ENCODE results near the gene SLC12A1.

The SLC12A1 gene

DNA sequence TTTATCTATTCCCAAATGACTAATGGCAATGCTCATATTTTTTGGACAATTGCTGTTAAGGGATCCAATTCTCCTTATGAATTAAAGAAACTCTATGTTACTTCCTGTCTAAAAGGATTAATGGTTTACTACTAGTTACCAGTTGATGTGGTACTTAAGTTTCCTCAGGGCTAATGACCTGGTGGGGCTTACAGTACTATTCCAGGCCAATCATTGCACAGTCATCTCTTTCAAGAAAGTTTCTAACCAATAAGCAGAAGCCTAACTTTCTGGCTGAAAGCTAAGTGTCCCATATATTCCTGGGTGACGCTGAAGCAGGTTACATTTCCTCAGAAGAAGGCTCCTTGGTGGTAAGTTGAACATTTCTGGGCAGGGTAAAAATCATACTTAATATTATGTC, at the start of gene SLC12A1:
Gene SLC12A1 (plus strand): TSS at position 322 of the 400 bp plus-strand sequence. CDS start 1,418 bp downstream, outside the sequence.
- no peak for DNase-seq

DNA sequence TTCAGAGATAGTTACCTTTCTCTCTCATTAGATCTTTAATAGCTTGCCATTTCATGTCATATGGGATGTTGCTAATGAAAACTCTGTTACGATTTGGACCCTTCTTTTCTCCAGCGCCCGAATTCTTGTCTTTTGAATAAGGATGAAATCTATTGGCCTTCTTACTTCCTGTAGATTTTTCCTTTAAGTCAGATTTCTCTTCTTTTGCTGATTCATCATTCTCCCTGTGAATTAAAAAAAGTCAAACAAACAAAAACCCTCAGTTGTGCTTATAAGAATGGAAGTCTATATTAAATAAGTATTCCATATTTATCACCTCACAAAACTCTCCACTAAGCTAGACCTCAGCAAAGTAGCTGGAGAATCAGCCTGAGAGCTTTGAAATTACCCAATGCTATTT, 37.5 kb upstream of the SLC12A1 start:
- DNase-seq: no peak

DNA sequence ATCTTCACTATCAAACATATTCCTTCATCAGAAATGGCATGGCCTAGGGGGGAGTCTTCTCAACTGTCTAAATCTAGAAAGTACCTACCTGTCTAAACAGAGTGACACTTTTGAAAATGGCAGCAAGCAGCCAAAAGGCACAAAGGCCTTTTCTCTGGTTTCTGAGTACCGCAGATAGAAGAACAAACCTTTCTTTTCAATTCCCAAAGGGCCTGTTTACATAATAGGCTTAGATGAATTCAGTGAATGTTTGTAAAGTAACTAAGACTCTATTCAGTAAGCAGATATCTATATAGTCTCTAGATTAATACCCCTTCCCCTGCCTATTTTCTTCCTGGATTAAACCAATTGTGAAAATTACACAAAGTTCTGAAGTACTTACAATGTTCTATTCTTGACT, 35.1 kb upstream of the SLC12A1 start:
- no peak for DNase-seq

DNA sequence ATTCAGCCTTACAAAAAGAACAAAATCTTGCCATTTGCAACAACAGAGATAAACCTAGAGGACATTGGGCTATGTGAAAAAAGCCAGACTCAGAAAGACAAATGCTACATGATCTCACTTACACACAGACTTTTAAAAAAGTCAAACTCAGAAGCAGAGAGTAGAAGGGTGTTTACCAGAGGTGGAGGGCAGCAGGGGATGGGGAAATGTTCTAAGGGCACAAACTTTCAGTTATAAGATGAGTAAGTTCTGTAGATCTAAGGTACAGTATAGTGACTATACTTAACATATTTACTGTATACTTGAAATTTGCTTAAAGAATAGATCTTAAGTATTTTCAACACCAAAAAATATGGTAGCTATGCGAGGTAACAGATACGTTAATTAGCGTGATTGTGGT, 31.0 kb upstream of the SLC12A1 start:
- DNase-seq: no peak

DNA sequence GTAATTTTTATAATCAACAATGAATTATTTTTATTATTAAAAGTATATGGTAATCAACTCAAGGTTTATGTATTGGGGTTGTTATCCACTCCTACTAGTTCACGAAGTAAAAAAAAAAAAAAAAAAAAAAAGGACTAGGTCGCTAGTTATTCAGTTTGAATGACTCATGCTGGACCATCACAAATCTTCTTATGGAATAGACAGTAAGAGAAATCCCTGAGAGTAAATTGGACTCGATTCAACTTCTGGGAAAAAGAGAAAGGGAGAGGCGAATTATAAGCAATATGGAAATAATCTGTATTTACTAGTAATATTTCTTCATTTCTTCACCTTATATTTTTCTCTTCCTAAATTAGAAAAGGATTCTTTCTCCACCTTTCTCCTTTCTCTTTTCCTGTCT, 30.0 kb upstream of the SLC12A1 start:
- DNase-seq: peak; percentile 47

DNA sequence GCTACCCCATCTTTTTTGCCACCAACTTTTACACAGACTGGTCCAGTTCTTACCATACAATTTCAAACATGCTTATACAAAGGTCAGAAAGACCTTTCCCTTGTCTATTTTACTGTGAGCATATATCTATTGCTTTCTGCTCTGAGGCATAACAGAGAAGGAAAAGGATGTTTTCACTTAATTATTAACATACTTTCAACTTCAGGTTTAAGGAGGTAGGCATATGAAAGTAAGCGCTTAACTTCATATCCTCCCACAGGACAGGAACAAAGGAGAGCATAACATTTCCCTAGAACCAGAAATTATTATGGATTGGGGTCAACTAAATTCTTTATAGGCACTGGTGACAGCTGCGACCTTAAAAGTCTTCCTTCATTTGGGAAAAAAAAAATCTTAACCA, 29.1 kb upstream of the SLC12A1 start:
- DNase-seq: no peak

DNA sequence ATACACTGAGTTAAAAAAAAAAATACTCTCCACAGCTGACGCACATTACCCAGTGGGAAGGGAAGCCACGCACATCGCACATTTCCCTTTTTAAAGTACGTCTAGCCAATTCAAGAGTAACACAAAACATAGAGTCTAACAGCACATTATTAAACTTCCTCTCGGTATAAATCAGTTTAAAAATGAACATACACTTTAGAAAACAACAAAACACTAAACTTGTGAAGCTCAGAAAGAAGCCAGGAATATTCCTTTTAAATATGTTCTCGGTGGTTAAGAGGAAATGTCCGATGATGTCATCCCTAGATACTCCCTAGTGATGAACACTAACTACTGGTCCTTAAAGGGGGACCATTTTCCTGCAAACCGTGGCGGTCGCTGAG, 28.7 kb upstream of the SLC12A1 start:
- DNase-seq: peak; percentile 54

DNA sequence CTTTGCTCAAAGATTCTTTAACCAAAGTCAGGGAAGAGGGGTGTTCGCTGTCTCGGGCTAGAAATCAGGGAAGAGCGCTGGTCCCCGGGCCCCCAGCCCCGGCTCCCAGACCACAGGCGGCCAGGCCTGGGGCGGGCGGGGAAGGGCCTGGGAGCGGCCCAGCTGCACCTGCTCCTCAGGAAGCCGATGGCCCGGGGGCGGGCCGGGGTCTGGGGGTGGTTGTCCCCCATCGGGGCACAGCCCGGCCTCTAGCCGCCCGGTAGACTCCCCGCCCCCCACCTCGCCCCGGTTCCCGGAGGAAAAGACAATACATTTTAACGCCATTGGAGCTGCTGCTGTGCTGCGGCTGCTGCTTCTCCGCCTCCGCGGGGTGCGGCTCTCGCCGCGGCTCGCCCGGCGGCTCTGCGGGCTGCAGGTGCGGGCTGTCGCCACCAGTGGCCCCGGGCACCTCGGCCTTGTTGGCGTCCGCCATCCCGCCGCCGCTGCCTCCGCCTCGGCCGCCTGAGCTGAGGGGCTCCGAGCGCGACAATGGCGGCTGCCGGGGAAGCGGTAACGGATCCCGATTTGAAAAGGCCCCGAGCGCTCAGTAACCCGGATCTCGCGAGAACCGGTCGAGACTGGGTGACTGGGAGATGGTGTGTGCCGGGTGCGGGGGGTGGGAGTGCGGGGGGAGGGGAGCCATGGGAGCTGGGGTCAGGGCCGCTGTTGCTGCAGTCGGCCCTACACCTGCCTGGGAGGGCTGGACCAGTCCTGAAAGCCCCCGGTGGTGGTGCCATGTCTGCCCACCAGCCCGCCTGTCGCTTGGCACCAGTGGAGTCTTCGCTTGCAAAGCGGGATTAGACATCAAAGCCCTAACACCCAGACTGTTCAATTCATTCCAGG, 28.1 kb upstream of the SLC12A1 start, which contains the start of gene MYEF2:
Gene MYEF2 (minus strand): TSS at position 530 of the 882 bp plus-strand sequence. CDS start 58 bp downstream, at position 472.
- peak; percentile 72 for DNase-seq

DNA sequence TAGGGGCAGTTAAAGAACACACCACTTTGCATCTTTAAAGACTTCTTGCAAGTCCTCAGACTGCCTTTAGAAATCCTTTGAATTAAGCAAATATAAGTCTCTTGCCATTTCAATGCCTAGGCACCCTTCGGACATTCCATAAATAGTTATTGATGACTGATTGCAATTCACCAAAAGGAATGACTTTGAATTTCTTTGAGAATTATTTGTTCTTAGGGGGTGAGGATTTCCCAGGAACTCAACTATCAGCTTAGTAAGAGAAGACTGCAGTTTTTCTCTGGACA, 27.5 kb upstream of the SLC12A1 start:
- DNase-seq: no peak

DNA sequence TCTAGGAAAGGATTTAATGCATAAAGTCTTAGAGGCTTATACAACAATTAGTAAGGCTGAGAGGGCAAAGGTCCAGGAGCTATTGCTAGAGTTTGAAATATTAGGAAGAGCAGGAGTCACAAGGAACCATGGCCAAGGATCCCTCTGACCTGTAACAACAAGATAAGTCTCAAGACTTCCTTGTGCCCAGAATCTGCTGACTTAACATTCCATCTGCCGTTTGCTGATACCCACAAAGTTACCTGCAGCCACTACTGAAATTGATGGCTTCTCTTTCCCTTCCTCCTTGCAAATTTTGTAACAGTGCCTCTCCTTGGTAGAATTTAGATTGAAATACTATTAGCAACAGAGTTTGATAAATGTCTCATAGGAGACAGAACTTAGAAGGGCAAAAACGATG, 23.4 kb upstream of the SLC12A1 start:
- no peak for DNase-seq

DNA sequence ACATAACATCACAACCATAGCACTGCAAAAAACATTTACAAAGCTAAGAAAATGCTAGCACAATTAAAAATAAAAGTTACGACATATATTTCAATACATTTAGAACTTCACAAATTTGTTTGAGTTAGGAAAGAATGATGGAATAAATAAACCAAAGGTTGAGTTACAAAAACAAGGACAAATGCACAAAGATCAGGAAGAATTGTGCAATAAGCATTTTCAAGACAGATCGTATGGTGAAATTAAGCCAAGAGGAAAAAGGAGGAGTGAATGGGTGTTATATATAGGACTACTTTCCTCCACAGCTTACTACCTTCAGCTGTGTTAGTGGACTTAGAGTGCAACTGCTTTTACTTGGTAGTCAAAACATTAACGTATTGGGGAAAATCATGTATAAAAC, 20.6 kb upstream of the SLC12A1 start:
- DNase-seq: no peak

DNA sequence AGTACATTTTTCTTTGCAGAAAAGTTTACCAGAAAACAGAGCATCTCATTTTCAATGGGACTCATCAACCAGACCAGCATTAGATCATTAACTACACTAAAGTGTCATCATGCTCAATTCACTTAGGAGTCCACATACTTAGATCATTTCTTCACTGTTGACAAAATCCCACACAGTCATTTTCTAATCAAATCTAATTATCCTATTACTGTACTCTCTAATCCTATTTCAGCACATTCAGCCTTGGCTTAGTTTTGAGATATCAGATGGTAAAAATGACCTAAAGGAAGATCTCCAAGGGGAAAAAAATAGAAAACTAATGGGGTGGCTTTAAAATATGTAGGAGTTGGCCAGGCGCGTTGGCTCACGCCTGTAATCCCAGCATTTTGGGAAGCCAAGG, 19.8 kb upstream of the SLC12A1 start:
- no peak for DNase-seq

DNA sequence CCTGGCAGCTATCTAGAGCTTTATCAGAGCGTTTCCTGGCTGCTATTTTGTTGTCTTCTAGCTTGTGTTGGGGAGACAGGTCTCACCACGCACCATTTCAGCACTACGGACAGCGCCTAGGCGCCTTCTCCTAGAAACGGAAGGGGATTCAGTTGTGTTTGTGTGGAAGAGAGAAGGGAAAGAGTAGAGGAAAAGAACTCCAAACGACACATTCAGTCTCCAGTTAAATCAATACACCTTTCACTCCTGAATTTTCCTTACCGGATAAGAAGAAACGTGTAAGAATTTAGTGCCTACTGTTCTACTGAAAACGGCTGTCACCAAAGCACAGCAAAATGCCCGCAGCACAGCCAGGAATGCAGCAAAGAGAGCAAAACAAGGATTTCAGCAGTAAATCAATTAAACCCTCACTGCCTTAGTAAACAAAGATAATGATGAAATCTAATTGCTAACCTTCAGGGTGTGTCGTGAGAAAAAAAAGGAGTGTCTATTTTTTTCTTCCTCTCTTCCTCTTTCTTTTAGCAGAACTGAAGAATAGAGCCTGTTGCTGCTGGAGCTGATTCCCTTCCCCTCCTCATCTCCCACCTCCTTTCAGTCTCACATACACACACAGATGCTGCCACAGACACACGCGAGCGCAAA, 15.0 kb upstream of the SLC12A1 start:
- peak; percentile 75 for DNase-seq

DNA sequence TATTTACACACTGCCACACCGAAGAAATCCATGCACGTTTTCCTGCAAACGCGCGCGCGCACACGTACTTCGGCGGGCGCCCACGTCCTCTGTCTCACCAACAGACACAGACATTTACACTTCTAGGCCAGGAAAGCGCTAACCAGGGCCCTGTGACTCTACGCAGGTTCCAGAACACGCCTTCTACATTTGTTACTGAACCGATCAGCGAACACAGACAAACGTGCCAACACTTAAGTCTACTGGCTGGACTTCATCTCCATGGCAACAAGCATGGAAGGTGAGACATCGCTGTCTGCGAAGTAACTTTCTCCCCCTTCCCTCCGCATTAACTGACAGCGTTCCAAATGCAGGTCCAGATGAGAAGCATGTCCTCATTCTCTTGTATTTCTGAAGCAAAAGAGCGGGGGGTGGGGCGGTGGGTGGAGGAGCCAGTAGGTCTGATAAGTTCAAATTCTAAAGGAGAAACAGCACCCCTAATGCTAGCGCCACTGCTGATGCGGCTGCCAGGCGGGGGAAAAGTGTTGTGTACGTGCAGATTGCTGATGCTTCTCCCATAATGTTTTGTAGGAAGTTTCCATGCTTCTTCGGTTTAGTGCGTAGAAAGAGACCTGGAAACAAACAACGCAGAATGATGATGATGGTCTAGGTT, 14.4 kb upstream of the SLC12A1 start, which contains the start of gene CTXN2:
Gene CTXN2 (plus strand): TSS at position 92 of the 652 bp plus-strand sequence. CDS start 9,636 bp downstream, outside the sequence.
- DNase-seq: peak; percentile 6

DNA sequence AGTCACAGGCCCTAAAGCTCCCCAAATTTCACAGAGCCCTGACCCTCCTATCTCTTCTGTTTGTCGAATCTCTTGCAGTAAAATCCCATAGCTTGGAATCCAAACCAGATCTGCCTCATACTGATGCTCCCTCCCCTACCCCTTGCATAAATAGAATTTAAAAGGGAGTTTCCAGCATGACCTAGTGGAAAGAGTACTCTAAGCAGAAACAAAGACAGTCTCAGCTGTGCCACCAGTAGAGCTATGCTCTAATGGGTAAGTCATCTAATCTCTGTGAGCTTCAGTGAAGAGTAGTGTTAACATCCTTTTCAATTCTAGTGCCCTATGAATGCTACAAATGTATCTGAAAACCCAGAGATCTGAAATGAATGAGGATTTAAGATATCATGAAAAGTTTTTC, 4.0 kb upstream of the SLC12A1 start:
- DNase-seq: no peak

DNA sequence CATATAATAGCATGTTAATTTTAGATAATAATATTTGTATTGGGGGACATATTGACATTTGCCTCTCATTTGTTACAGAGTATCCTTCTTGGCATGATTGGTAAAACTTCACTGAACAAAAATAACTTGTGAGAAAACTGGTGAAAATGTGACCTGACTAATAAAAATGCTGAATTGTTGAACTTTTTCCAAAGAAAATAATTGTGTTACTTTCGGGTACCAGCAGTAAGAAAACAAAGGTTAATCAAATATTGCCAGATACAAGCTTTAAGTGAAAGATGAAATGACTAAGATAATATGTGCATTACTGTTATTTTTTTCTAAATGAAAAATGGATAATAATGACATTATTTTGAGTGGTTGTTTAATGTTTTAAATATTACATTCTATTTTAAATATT, 15.2 kb downstream of the SLC12A1 start:
- no peak for DNase-seq

DNA sequence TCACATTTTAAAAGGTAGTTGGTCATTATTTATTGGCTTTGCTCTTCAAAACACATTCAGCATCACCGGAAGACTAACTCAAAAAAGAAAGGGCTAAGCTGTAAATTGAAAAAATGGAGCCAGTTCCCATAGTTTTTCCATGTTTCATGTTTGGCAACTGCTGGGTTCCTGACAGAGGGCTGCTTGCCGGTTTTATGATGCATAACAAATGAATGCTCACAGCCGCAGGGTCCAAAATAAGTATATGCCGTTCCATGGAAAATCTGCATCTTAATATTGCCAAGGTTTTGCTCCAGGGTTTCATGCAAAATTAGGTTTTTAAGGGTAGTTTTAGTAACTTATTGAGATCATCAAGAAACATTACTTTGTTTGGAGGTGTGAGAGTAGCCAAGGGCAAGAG, 15.8 kb downstream of the SLC12A1 start:
- DNase-seq: peak; percentile 0

DNA sequence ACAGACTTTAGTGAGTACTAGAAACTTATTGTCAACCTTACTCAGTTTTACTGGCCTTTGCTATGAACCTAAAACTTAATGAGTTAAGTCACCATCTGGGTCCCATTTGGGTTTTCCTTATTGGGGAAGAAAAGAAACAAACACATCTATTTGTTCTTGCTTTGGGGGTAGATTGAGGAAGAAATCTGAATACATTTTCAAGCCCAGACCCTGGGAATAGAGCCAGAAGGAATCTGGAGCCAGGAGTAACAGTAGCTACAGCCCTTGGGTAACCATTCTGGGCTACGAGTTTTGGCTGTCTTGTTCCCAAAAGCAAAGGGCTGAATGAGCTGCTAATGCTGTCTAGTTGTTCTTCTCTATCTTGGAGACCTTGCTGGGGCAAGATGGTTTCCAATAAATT, 16.5 kb downstream of the SLC12A1 start:
- no peak for DNase-seq

DNA sequence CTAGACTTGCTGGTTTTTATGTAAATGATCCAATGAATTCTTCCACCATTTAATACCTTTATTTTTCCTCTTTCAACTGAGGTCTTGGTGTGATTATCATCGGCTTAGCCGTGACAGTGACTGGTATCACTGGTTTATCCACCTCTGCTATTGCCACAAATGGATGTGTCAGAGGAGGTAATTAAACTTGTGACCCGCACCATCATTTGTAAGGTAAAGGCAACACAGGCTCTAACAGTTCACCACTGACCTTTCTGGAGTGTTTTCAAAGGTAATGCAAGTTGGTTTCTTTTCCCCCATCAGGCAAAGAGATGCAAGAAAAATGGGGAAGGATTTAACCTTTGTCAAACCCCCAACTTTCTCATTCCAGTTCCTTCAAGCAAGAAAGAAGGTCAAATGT, 19.7 kb downstream of the SLC12A1 start:
- DNase-seq: no peak

DNA sequence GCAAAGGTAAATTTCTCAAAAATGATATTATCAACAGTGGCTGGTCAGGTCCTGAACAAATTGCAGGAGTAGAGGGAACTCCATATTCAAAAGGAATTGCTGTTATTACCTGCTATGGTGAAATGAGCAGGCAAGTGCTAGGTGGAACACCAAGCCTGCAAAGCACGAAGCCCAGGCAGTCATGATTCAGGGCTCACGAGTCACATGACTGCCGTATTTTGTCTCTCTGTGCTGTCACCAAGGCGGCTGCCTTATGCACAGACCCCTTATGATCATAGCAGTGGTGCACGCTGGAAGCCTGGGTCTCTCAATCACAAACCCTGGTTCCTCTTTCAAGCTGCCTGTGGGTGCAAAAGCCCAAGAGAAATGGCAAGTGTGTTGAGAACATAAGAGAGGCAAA, 24.4 kb downstream of the SLC12A1 start:
- DNase-seq: no peak

DNA sequence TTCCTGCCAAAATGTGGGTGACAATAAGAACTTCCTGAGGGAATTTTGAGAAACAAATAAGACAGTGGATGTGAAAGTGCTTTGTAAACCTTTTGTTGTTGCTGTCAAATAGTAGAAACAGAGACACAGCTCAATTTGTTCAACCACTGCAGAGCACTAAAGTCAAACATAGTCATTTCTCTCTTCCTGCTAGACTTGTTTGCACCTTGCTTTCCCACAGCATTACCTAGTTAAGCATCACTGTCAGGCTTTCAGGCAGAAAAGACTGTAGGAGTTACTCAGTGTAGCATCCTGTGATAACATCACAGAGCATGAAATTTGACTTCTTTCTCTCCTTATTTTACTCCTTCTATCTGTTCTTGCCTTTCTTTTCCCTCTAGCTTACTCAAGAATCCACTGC, 27.1 kb downstream of the SLC12A1 start:
- no peak for DNase-seq

DNA sequence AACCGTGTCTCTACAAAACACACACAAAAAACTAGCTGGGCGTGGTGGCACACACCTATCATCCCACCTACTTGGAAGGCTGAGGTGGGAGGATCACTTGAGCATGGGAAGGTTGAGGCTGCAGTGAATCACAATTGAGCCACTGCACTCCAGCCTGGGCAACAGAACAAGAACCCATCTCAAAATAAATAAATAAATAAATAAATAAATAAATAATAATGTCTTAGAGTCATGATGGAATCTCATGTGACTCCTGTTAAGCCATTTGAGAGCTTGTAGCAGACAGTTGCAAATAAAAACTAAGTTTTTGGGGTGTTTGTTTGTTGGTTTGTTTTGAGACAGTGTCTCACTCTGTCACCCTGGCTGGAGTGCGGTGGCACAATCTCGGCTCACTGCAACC, 33.2 kb downstream of the SLC12A1 start:
- no peak for DNase-seq

DNA sequence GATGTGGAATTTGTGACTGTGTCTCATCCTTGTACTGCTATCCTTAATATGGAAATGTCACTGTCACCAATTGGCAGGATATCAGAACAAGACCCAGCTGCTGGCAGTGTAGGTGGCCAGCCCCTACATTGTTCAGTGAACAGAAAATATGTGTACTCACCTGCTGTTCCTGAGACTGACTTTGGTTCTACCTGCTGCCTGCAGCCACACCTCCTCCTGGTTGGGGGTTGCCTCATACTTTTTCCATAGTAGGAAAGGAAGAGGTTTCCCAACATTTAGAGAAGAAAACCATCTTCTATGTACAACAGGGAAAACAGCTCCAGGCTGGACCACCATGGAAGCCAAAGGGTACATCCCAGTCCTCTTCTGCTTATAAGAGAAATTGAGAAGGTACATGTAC, 35.9 kb downstream of the SLC12A1 start:
- DNase-seq: no peak

DNA sequence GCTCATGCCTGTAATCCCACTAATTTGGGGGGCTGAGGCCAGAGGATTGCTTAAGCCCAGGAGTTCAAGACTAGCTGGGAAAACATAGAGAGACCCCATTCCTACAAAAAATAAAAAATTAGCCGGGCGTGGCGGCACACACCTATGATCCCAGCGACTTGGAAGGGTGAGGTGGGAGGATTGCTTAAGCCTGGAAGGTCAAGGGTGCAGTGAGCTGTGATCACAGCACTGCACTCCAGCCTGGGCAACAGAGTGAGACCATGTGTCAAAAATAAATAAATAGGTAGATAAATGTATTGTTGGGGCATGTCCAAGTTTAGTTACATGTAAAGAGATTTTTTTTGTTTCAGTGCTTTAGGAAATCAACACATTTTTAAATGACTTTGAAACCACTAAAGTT, 36.4 kb downstream of the SLC12A1 start:
- DNase-seq: no peak

Measured in fibroblast of skin of right biceps (primary cell).